K562 (cell line): ENCODE data around the gene MND1. TPM values are rescaled to one million over a fixed set of nuclear protein-coding genes. Genes with fewer than 3 reads are reported as not detected.

Experiments used
- ARID4B ChIP-seq: sonication (generic); formaldehyde crosslinking; IDR thresholded peaks from 2 replicates; pipeline ENCODE4 v1.8.0; 2022; ENCODE audit warnings: mild to moderate bottlenecking, missing genetic modification reagents
- CCNT2 ChIP-seq: IDR thresholded peaks from 2 replicates; pipeline ENCODE4 v1.6.1; 2011; ENCODE audit warnings: borderline replicate concordance, low read depth, mild to moderate bottlenecking, moderate library complexity, mixed read lengths, low read length; ENCODE audit not compliant: insufficient read length; ENCODE audit errors: extremely low read depth
- CTBP1 ChIP-seq: fragments of 450-650 bp; IDR thresholded peaks from 2 replicates; pipeline ENCODE4 v1.6.1; 2016; ENCODE audit warnings: borderline replicate concordance
- ETV6 ChIP-seq, 3 experiments: fragments of 150-350 bp in 1 of 3; sonication (generic) in 1 of 3; formaldehyde crosslinking in 1 of 3; IDR thresholded peaks; 2 replicates each; pipeline versions ENCODE4 v1.6.1 to v1.8.0; 2014 to 2022; ENCODE audit warnings: borderline replicate concordance in 2 of 3, low read depth in 2 of 3, antibody characterized with exemption in 1 of 3, low read length in 1 of 3, mild to moderate bottlenecking in 1 of 3, missing genetic modification reagents in 1 of 3
- JUND ChIP-seq, 2 experiments: IDR thresholded peaks; 2 replicates in 1 of 2; 3 replicates in 1 of 2; pipeline ENCODE4 v1.6.1; 2011; ENCODE audit warnings: borderline replicate concordance in 2 of 2, low read depth in 2 of 2, low read length in 2 of 2, improper control_type of control experiment in 1 of 2, missing biosample characterization in 1 of 2, missing genetic modification characterization in 1 of 2, missing genetic modification reagents in 1 of 2
- MAZ ChIP-seq, 2 experiments: fragments of 450-650 bp in 1 of 2; sonication (generic) in 1 of 2; formaldehyde crosslinking; IDR thresholded peaks in 1 of 2; conservative IDR thresholded peaks in 1 of 2; 2 replicates each; pipeline versions ENCODE4 v1.4.0 to v1.5.0; 2020; ENCODE audit warnings: mild to moderate bottlenecking in 1 of 2, missing genetic modification reagents in 1 of 2
- PML ChIP-seq: IDR thresholded peaks from 2 replicates; pipeline ENCODE4 v1.6.1; 2012; ENCODE audit warnings: low read length, inconsistent platforms
- ZNF41 ChIP-seq: fragments of 250-450 bp; sonication (Bioruptor Pico); conservative IDR thresholded peaks from 2 replicates; pipeline ENCODE4 v1.4.0; 2020; ENCODE audit warnings: mild to moderate bottlenecking
- ZNF717 ChIP-seq: fragments of 250-450 bp; sonication (Bioruptor Pico); IDR thresholded peaks from 2 replicates; pipeline ENCODE4 v1.5.0; 2021
- polyA plus RNA-seq, 8 experiments: library from polyadenylated mRNA; depleted of rRNA in 4 of 8; stranded (reverse) in 5 of 8; unstranded in 3 of 8; fragments of >200 nt; fragmentation: Nextera tagmentation in 2 of 8; fragmentation: Illumina TruSeq in 1 of 8; extraction: Ambion mirVana in 2 of 8; extraction: Trizol in 1 of 8; gene quantifications; 2 replicates each; pipeline versions ENCODE4 v1.2.1 to v1.2.3, GENCODE V29; 2011 to 2014; ENCODE audit warnings: inconsistent platforms in 1 of 8, missing spikeins in 1 of 8
- total RNA-seq, 7 experiments: library from RNA; depleted of rRNA in 6 of 7; stranded (reverse); fragments of >200 nt in 6 of 7; fragmentation: Illumina TruSeq in 2 of 7; extraction: Trizol in 2 of 7; gene quantifications; 2 replicates each; pipeline versions ENCODE4 v1.2.1 to v1.2.3, GENCODE V29; 2011 to 2021; ENCODE audit warnings: low replicate concordance in 1 of 7
- TF ChIP-seq, protein P1 (sequence below): fragments of 250-450 bp; sonication (Bioruptor Pico); IDR thresholded peaks from 2 replicates; pipeline ENCODE4 v1.8.0; 2021; ENCODE audit warnings: moderate library complexity, mild to moderate bottlenecking, inconsistent platforms
- TF ChIP-seq, protein P2 (sequence below), 2 experiments: IDR thresholded peaks; 2 replicates each; pipeline ENCODE4 v1.6.1; 2012; ENCODE audit warnings: improper control_type of control experiment in 2 of 2, low read depth in 2 of 2, low read length in 2 of 2, borderline replicate concordance in 1 of 2
- TF ChIP-seq, protein P3 (sequence below): fragments of 450-650 bp; IDR thresholded peaks from 2 replicates; pipeline ENCODE4 v1.6.1; 2016; ENCODE audit warnings: borderline replicate concordance

MND1 gene
- total and polyA plus RNA-seq, 9 of the 15 experiments (the other 6 are each of a cell fraction or from before 2014, with no cell fraction given), result 35.3 to 94.1 (median 59.9) TPM

GRCh38 chr4:153344131-153345011 is at the start of gene MND1 (continued):
- TF ChIP-seq, protein P1, sequence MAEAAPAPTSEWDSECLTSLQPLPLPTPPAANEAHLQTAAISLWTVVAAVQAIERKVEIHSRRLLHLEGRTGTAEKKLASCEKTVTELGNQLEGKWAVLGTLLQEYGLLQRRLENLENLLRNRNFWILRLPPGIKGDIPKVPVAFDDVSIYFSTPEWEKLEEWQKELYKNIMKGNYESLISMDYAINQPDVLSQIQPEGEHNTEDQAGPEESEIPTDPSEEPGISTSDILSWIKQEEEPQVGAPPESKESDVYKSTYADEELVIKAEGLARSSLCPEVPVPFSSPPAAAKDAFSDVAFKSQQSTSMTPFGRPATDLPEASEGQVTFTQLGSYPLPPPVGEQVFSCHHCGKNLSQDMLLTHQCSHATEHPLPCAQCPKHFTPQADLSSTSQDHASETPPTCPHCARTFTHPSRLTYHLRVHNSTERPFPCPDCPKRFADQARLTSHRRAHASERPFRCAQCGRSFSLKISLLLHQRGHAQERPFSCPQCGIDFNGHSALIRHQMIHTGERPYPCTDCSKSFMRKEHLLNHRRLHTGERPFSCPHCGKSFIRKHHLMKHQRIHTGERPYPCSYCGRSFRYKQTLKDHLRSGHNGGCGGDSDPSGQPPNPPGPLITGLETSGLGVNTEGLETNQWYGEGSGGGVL (CRISPR knock-in tag), result no peak
- TF ChIP-seq ETV6 (IDR thresholded peaks at IDR 0.05; ENCODE audit: borderline replicate concordance in 1 of 2, low read depth in 2 of 2, low read length in 1 of 2) (peak in 1 of 2 experiments; percentile 33; a peak in 1 of 4 replicates), ETV6 (CRISPR knock-in tag; IDR thresholded peaks at IDR 0.05; ENCODE audit: borderline replicate concordance) (no peak), ARID4B (CRISPR knock-in tag) (peak; percentile 97), JUND (IDR thresholded peaks at IDR 0.05; ENCODE audit: borderline replicate concordance, low read depth, low read length) (no peak), JUND (tag; IDR thresholded peaks at IDR 0.05; ENCODE audit: borderline replicate concordance, low read depth, low read length) (0 out of 3 replicates have a peak, but pooled peaks have one; percentile 23), PML (peak; percentile 77), ZNF41 (CRISPR knock-in tag) (no peak), MAZ (CRISPR knock-in tag; conservative IDR thresholded peaks at IDR 0.05 in 1 of 2, IDR thresholded peaks at IDR 0.05 in 1 of 2) (peak; percentile 77 to 89), CTBP1 (peak; percentile 52; the same call in 1 of the 2 replicates), ZNF717 (CRISPR knock-in tag) (no peak), CCNT2 (peak; percentile 91)
- TF ChIP-seq, protein P2, sequence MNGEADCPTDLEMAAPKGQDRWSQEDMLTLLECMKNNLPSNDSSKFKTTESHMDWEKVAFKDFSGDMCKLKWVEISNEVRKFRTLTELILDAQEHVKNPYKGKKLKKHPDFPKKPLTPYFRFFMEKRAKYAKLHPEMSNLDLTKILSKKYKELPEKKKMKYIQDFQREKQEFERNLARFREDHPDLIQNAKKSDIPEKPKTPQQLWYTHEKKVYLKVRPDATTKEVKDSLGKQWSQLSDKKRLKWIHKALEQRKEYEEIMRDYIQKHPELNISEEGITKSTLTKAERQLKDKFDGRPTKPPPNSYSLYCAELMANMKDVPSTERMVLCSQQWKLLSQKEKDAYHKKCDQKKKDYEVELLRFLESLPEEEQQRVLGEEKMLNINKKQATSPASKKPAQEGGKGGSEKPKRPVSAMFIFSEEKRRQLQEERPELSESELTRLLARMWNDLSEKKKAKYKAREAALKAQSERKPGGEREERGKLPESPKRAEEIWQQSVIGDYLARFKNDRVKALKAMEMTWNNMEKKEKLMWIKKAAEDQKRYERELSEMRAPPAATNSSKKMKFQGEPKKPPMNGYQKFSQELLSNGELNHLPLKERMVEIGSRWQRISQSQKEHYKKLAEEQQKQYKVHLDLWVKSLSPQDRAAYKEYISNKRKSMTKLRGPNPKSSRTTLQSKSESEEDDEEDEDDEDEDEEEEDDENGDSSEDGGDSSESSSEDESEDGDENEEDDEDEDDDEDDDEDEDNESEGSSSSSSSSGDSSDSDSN (IDR thresholded peaks at IDR 0.05; ENCODE audit: borderline replicate concordance in 1 of 2, low read depth in 2 of 2, low read length in 2 of 2), result peak in 1 of 2 experiments; percentile 75; a peak in 1 of 4 replicates
- TF ChIP-seq, protein P3, sequence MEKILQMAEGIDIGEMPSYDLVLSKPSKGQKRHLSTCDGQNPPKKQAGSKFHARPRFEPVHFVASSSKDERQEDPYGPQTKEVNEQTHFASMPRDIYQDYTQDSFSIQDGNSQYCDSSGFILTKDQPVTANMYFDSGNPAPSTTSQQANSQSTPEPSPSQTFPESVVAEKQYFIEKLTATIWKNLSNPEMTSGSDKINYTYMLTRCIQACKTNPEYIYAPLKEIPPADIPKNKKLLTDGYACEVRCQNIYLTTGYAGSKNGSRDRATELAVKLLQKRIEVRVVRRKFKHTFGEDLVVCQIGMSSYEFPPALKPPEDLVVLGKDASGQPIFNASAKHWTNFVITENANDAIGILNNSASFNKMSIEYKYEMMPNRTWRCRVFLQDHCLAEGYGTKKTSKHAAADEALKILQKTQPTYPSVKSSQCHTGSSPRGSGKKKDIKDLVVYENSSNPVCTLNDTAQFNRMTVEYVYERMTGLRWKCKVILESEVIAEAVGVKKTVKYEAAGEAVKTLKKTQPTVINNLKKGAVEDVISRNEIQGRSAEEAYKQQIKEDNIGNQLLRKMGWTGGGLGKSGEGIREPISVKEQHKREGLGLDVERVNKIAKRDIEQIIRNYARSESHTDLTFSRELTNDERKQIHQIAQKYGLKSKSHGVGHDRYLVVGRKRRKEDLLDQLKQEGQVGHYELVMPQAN, result peak; percentile 81; the same call in 1 of the 2 replicates
